Measurements from ENCODE around the gene ACOT7. TPM values are rescaled to one million over a fixed set of nuclear protein-coding genes. Genes with fewer than 3 reads are reported as not detected.

ACOT7 gene
- total and polyA plus RNA-seq, 2 of the 13 experiments (the other 11 are each of a cell fraction or from before 2014, with no cell fraction given), result 33.0 to 55.8 TPM

- TF ChIP-seq ZNF142 (CRISPR knock-in tag; IDR thresholded peaks at IDR 0.05) (no peak), ZNF746 (CRISPR knock-in tag; IDR thresholded peaks at IDR 0.05) (no peak), NR2F1 (CRISPR knock-in tag; IDR thresholded peaks at IDR 0.05) (no peak), CHD2 (IDR thresholded peaks at IDR 0.05; ENCODE audit: low read depth, low read length) (no peak), FOXO1 (CRISPR knock-in tag; IDR thresholded peaks at IDR 0.05) (0 out of 2 replicates have a peak, but pooled peaks have one; percentile 12), HNF4G (IDR thresholded peaks at IDR 0.05; ENCODE audit: borderline replicate concordance, low read depth, low read length) (peak; percentile 80), HNF4G (CRISPR knock-in tag; IDR thresholded peaks at IDR 0.05; ENCODE audit: borderline replicate concordance, low read depth) (peak; percentile 76; the same call in 1 of the 2 replicates), CREB1 (IDR thresholded peaks at IDR 0.05) (no peak), CREB1 (CRISPR knock-in tag; IDR thresholded peaks at IDR 0.05) (0 out of 2 replicates have a peak, but pooled peaks have one; percentile 39), TBX2 (CRISPR knock-in tag; IDR thresholded peaks at IDR 0.05; ENCODE audit: borderline replicate concordance) (peak; percentile 46; the same call in 1 of the 2 replicates), ZNF609 (CRISPR knock-in tag; IDR thresholded peaks at IDR 0.05; ENCODE audit: borderline replicate concordance) (0 out of 2 replicates have a peak, but pooled peaks have one; percentile 48), SMARCC2 (IDR thresholded peaks at IDR 0.05) (no peak), ARHGAP35 (CRISPR knock-in tag; IDR thresholded peaks at IDR 0.05; ENCODE audit: borderline replicate concordance) (peak; percentile 24; the same call in 1 of the 2 replicates), TBL1XR1 (IDR thresholded peaks at IDR 0.05; ENCODE audit: borderline replicate concordance, low read length, partially characterized antibody) (no peak)
These were observed 39.5 kb downstream of the ACOT7 start (continued) for GRCh38 chr1:6353955-6354658.

Measured in HepG2 (cell line).